Endothelial cell of umbilical vein (primary cell): Measurements from ENCODE around the gene FIBCD1. TPM values are rescaled to one million over a fixed set of nuclear protein-coding genes. Genes with fewer than 3 reads are reported as not detected.

ENCODE experiments used
- BruUV-seq: library from RNA; stranded (reverse); fragments of 400-500 nt; replicated peaks from 2 replicates; lab custom pipeline; 2021; lab: Mats Ljungman, UMichigan
- CTCF ChIA-PET: fragments of 300-600, 350-600 bp; sonication (Branson Sonifier 250); formaldehyde crosslinking; loops from one replicate; lab custom pipeline; 2021; ENCODE audit warnings: antibody characterized with exemption, inconsistent platforms; lab: Charles Lee
- POLR2A ChIA-PET: fragments of 300-600, 350-600 bp; sonication (Branson Sonifier 250); formaldehyde crosslinking; loops from one replicate; lab custom pipeline; 2021; ENCODE audit warnings: antibody characterized with exemption, inconsistent platforms; lab: Charles Lee
- DNase-seq: peaks from one replicate; pipeline ENCODE4 v3.0.0-alpha.2; 2011; ENCODE audit warnings: low read depth, low spot score
- FAIRE-seq: peaks from 2 replicates; lab custom pipeline; 2011; peaks lifted over from hg19 to GRCh38; lab: Jason Lieb, UNC
- H2AFZ ChIP-seq: 2 replicates; pipeline ENCODE4 v1.6.0; 2012; ENCODE audit warnings: low read depth, low read length, control low read depth, inconsistent platforms
- H3K27ac ChIP-seq: 2 replicates; pipeline ENCODE4 v1.5.1; 2011; ENCODE audit warnings: low read depth, mild to moderate bottlenecking, control low read depth, low read length, moderate library complexity; ENCODE audit not compliant: insufficient read depth
- H3K27me3 ChIP-seq, 2 experiments: 2 replicates each; pipeline versions ENCODE4 v1.6.0 to v1.6.1; 2011; ENCODE audit warnings: low read length in 2 of 2, mixed read lengths in 1 of 2; ENCODE audit not compliant: control insufficient read depth in 2 of 2, insufficient read depth in 2 of 2
- H3K36me3 ChIP-seq, 2 experiments: 2 replicates in 1 of 2; 3 replicates in 1 of 2; pipeline ENCODE4 v1.5.1; 2011; ENCODE audit warnings: low read length in 2 of 2, mild to moderate bottlenecking in 1 of 2, moderate library complexity in 1 of 2; ENCODE audit not compliant: control insufficient read depth in 2 of 2, insufficient read depth in 2 of 2; ENCODE audit errors: extremely low read depth in 1 of 2
- H3K4me1 ChIP-seq: 3 replicates; pipeline ENCODE4 v1.5.1; 2011; ENCODE audit warnings: mild to moderate bottlenecking, low read length; ENCODE audit not compliant: control insufficient read depth, insufficient read depth; ENCODE audit errors: extremely low read depth
- H3K4me2 ChIP-seq: 2 replicates; pipeline ENCODE4 v1.6.1; 2011; ENCODE audit warnings: low read length, control low read depth, mixed read lengths; ENCODE audit not compliant: insufficient read depth
- H3K4me3 ChIP-seq, 3 experiments: fragments of 200-600 bp in 1 of 3; sonication (generic), shearing (Covaris generic) in 1 of 3; replicated peaks in 1 of 3; 2 replicates each; pipeline ENCODE4 v1.5.1; 2011 to 2016; ENCODE audit warnings: control low read depth in 3 of 3, low read length in 3 of 3, mild to moderate bottlenecking in 2 of 3, inconsistent platforms in 1 of 3, low read depth in 1 of 3, moderate library complexity in 1 of 3; ENCODE audit not compliant: insufficient read depth in 1 of 3
- H3K79me2 ChIP-seq: 2 replicates; pipeline ENCODE4 v1.6.0; 2012; ENCODE audit warnings: low read length, inconsistent platforms; ENCODE audit not compliant: control insufficient read depth, insufficient read depth
- H3K9ac ChIP-seq: replicated peaks from 2 replicates; pipeline ENCODE3; 2011; ENCODE audit warnings: low read length, control low read depth; ENCODE audit not compliant: insufficient read depth; ENCODE audit errors: extremely low read depth
- H3K9me1 ChIP-seq: replicated peaks from 3 replicates; pipeline ENCODE4 v1.6.0; 2011; ENCODE audit warnings: mild to moderate bottlenecking, low read length; ENCODE audit not compliant: control insufficient read depth, insufficient read depth; ENCODE audit errors: extremely low read depth
- H3K9me3 ChIP-seq: replicated peaks from 2 replicates; pipeline ENCODE4 v1.5.1; 2012; ENCODE audit warnings: low read length, inconsistent platforms; ENCODE audit not compliant: control insufficient read depth, insufficient read depth
- H4K20me1 ChIP-seq: replicated peaks from 2 replicates; pipeline ENCODE3; 2011; ENCODE audit warnings: mild to moderate bottlenecking, low read length; ENCODE audit not compliant: control insufficient read depth, insufficient read depth; ENCODE audit errors: extremely low read depth
- EZH2 ChIP-seq: IDR thresholded peaks from 2 replicates; pipeline ENCODE4 v1.6.1; 2012; ENCODE audit warnings: borderline replicate concordance, low read depth, mild to moderate bottlenecking, moderate library complexity, low read length, inconsistent platforms; ENCODE audit not compliant: severe bottlenecking
- FOS ChIP-seq: IDR thresholded peaks from 2 replicates; pipeline ENCODE4 v1.6.1; 2011; ENCODE audit warnings: mild to moderate bottlenecking, low read length, moderate library complexity, borderline replicate concordance; ENCODE audit not compliant: insufficient read depth
- GATA2 ChIP-seq: IDR thresholded peaks from 2 replicates; pipeline ENCODE4 v1.7.0; 2011; ENCODE audit warnings: low read depth, mild to moderate bottlenecking, moderate library complexity, mixed read lengths, low read length; ENCODE audit not compliant: insufficient read length, insufficient read depth
- JUN ChIP-seq: IDR thresholded peaks from 2 replicates; pipeline ENCODE4 v1.6.1; 2011; ENCODE audit warnings: borderline replicate concordance, low read depth; ENCODE audit not compliant: insufficient read length, insufficient read depth
- MYC ChIP-seq: IDR thresholded peaks from one replicate; pipeline ENCODE4 v1.6.1; 2011; ENCODE audit warnings: mild to moderate bottlenecking, low read depth, low read length
- POLR2A ChIP-seq: IDR thresholded peaks from 2 replicates; pipeline ENCODE4 v1.6.1; 2012; ENCODE audit warnings: low read depth, mild to moderate bottlenecking, control low read depth, low read length
- POLR2AphosphoS5 ChIP-seq: IDR thresholded peaks from 2 replicates; pipeline ENCODE4 v1.6.1; 2012; ENCODE audit warnings: low read depth, mild to moderate bottlenecking, control low read depth, low read length, moderate library complexity; ENCODE audit not compliant: insufficient read depth
- dilution Hi-C: fragments of 300-500 bp; cut with MboI; formaldehyde crosslinking; loops from one replicate; pipeline ENCODE4 v1.15.0; 2019; ENCODE audit warnings: low sequenced_read_pairs; ENCODE audit not compliant: extremely low pct_ligation_motif_present
- intact Hi-C: fragments of 100-400 bp; cut with micrococcal nuclease; formaldehyde crosslinking; loops from one replicate; pipeline ENCODE4 v1.10.0; 2022
- polyA plus RNA-seq, 4 experiments: library from polyadenylated mRNA; depleted of rRNA in 3 of 4; stranded (reverse) in 3 of 4; unstranded in 1 of 4; fragments of >200 nt; gene quantifications; 2 replicates each; pipeline versions ENCODE4 v1.2.1 to v1.2.3, GENCODE V29; 2011 to 2012; ENCODE audit warnings: missing spikeins in 1 of 4
- total RNA-seq: library from RNA; stranded (reverse); gene quantifications from 2 replicates; pipeline ENCODE4 v1.2.3, GENCODE V29; 2021
- TF ChIP-seq, protein P1 (sequence below): IDR thresholded peaks from 2 replicates; pipeline ENCODE4 v1.6.1; 2011; ENCODE audit not compliant: insufficient read depth, insufficient read length
- TF ChIP-seq, protein P2 (sequence below), 2 donors: IDR thresholded peaks; 1 replicate in 1 of 2; 2 replicates in 1 of 2; pipeline ENCODE4 v1.5.1; 2011; ENCODE audit warnings: low read length in 2 of 2, mild to moderate bottlenecking in 2 of 2, moderate library complexity in 2 of 2, control low read depth in 1 of 2, inconsistent platforms in 1 of 2, low read depth in 1 of 2; ENCODE audit not compliant: insufficient read depth in 1 of 2; ENCODE audit errors: extremely low read depth in 1 of 2

Gene FIBCD1
- total and polyA plus RNA-seq, 2 donors (not counting 3 experiments of a cell fraction or from before 2014, with no cell fraction given): 0.14 TPM; not detected in 1

DNA sequence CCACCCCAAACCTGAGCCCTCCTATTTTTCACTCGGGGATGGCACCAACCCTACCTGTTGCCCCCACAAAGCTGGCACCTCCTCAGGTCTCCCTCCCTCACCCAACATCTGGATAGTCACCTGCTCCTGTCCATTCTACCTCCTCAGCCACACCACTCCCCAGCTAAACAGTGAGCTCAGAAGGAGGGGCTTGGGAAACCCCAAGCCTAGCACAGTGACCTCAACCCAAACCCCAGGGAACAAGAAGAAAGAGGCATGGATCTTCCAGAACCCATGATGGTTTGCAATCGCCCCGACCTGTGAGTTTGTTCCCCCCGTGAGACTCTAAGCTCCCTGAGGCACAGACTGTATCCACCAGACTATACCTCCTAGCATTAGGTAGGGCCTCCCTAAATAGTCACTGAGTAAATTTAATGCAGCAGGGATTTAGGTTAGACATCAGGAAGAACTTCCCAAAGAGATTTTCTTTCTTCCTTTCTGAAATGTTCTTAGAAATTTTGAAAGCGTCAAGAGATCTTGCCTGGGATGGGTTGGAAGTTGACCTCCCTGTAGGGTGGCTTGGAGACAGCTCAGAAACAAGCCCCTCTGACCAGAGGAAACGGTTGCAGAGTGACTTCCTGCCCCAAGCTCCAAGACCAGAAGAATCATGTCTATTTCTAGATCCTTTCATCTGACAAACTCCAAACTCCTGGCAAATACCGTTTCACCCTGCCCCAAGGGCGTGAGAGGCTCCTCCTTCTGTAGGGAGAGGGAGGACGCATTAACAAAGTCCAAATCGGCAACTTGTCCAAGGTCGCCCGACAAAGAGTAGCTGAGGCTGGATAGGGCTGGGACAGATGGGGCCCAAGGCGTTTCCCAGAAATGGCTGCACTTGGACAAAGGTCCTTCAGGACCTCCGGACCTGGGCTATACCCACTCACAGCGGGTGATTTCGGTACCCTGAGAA is 4.1 kb downstream of the FIBCD1 start:
- POLR2A ChIA-PET: no interaction called here
- FAIRE-seq: no peak

More for the DNA sequence above, 4.1 kb downstream of the FIBCD1 start:
- dilution Hi-C loops (no loop called here), intact Hi-C loops (no loop called here)
- Histone ChIP-seq H4K20me1 (no peaks in the 10 kb centered on the region), H3K9me3 (no peaks in the 10 kb centered on the region), H3K27ac (no peak overlapping the region), H2AFZ (no peak overlapping the region), H3K36me3 (no peaks in the 10 kb centered on the region), H3K4me1 (peaks cover 3% of the 10 kb centered on the region), H3K27me3 (peaks cover 26 to 37% of the 10 kb centered on the region in 2 experiments), H3K4me3 (no peak overlapping the region), H3K4me2 (no peak overlapping the region), H3K9ac (no peak overlapping the region), H3K79me2 (no peaks in the 10 kb centered on the region), H3K9me1 (no peaks in the 10 kb centered on the region)
- TF ChIP-seq POLR2AphosphoS5 (no peak), EZH2 (no peak), MYC (no peak), GATA2 (no peak), POLR2A (no peak), JUN (no peak), FOS (no peak)
- TF ChIP-seq, protein P1, sequence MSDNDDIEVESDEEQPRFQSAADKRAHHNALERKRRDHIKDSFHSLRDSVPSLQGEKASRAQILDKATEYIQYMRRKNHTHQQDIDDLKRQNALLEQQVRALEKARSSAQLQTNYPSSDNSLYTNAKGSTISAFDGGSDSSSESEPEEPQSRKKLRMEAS: no peak
- TF ChIP-seq, protein P2, sequence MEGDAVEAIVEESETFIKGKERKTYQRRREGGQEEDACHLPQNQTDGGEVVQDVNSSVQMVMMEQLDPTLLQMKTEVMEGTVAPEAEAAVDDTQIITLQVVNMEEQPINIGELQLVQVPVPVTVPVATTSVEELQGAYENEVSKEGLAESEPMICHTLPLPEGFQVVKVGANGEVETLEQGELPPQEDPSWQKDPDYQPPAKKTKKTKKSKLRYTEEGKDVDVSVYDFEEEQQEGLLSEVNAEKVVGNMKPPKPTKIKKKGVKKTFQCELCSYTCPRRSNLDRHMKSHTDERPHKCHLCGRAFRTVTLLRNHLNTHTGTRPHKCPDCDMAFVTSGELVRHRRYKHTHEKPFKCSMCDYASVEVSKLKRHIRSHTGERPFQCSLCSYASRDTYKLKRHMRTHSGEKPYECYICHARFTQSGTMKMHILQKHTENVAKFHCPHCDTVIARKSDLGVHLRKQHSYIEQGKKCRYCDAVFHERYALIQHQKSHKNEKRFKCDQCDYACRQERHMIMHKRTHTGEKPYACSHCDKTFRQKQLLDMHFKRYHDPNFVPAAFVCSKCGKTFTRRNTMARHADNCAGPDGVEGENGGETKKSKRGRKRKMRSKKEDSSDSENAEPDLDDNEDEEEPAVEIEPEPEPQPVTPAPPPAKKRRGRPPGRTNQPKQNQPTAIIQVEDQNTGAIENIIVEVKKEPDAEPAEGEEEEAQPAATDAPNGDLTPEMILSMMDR (IDR thresholded peaks at IDR 0.05; ENCODE audit: extremely low read depth in 1 of 2, insufficient read depth in 1 of 2, low read depth in 1 of 2, low read length in 2 of 2): no peak
- CTCF ChIA-PET: interaction anchor here (0.9 to 3.1 kb wide), 2 partner anchors 63 to 68 kb away, joined by 3 to 10 read pairs; no protein-coding TSS in a partner anchor
- BruUV-seq: no TSS peak
- DNase-seq: no peak
